CD4-positive, alpha-beta T cell treated with Interleukin-15 for 4 hours (primary cell): Measurements from ENCODE around the gene MACF1.

Experiments used
- DNase-seq: peaks from one replicate; pipeline ENCODE4 v3.0.0-alpha.2; 2020; ENCODE audit warnings: low spot score

The MACF1 gene

GRCh38 chr1:39360731-39361130 lies 156.2 kb downstream of the MACF1 start:
- DNase-seq, result no peak

GRCh38 chr1:39361446-39361845 lies 157.0 kb downstream of the MACF1 start:
- no peak for DNase-seq

- no peak for DNase-seq
These were observed 158.8 kb downstream of the MACF1 start for GRCh38 chr1:39363267-39363666.

- no peak for DNase-seq
These were observed 163.6 kb downstream of the MACF1 start for GRCh38 chr1:39368045-39368444.

GRCh38 chr1:39369565-39369964 lies 165.1 kb downstream of the MACF1 start:
- DNase-seq, result no peak

- DNase-seq, result no peak
These were observed 166.1 kb downstream of the MACF1 start for GRCh38 chr1:39370602-39371001.

GRCh38 chr1:39372105-39372504 lies 167.6 kb downstream of the MACF1 start:
- DNase-seq, result no peak

- no peak for DNase-seq
These were observed 172.2 kb downstream of the MACF1 start for GRCh38 chr1:39376656-39377055.

- DNase-seq, result peak; percentile 27
These were observed 173.9 kb downstream of the MACF1 start for GRCh38 chr1:39378377-39378776.

GRCh38 chr1:39379187-39379586 lies 174.7 kb downstream of the MACF1 start:
- DNase-seq, result no peak

- DNase-seq, result no peak
These were observed 175.5 kb downstream of the MACF1 start for GRCh38 chr1:39380036-39380435.

GRCh38 chr1:39381839-39382238 lies 177.3 kb downstream of the MACF1 start:
- DNase-seq, result no peak

GRCh38 chr1:39384305-39384704 lies 179.8 kb downstream of the MACF1 start:
- DNase-seq, result no peak

- no peak for DNase-seq
These were observed 180.8 kb downstream of the MACF1 start for GRCh38 chr1:39385067-39385988.

- no peak for DNase-seq
These were observed 182.5 kb downstream of the MACF1 start for GRCh38 chr1:39386997-39387396.

GRCh38 chr1:39387452-39387851 lies 183.0 kb downstream of the MACF1 start:
- DNase-seq, result no peak

GRCh38 chr1:39391691-39392679 lies 187.5 kb downstream of the MACF1 start:
- no peak for DNase-seq

- DNase-seq, result no peak
These were observed 188.5 kb downstream of the MACF1 start for GRCh38 chr1:39392851-39393573.

GRCh38 chr1:39393645-39394044 lies 189.2 kb downstream of the MACF1 start:
- DNase-seq, result no peak

- DNase-seq, result no peak
These were observed 189.6 kb downstream of the MACF1 start for GRCh38 chr1:39394059-39394458.

GRCh38 chr1:39394598-39394997 lies 190.1 kb downstream of the MACF1 start:
- peak; percentile 64 for DNase-seq

GRCh38 chr1:39395357-39395831 lies 190.9 kb downstream of the MACF1 start:
- DNase-seq, result no peak
